Lung microvascular endothelial cell (primary cell): Measurements from ENCODE around the gene PDE4D. TPM values are rescaled to one million over a fixed set of nuclear protein-coding genes. Genes with fewer than 3 reads are reported as not detected.
"Not testable (repeated sequence)": the region's sequence is repeated elsewhere in the genome, so short reads cannot be mapped to it uniquely, and the experiment has no call there.

ENCODE experiments used
- DNase-seq, 2 donors: peaks; one replicate each; pipeline versions ENCODE4 v3.0.0 to v3.0.0-alpha.2; 2010; ENCODE audit warnings: low read depth in 2 of 2
- total RNA-seq: library from RNA; depleted of rRNA; stranded (reverse); fragments of >200 nt; gene quantifications from 2 replicates; pipeline ENCODE4 v1.2.1, GENCODE V29; 2014

The PDE4D gene
- total RNA-seq, 1 donor from 2014 or later: 23.8 TPM

DNA sequence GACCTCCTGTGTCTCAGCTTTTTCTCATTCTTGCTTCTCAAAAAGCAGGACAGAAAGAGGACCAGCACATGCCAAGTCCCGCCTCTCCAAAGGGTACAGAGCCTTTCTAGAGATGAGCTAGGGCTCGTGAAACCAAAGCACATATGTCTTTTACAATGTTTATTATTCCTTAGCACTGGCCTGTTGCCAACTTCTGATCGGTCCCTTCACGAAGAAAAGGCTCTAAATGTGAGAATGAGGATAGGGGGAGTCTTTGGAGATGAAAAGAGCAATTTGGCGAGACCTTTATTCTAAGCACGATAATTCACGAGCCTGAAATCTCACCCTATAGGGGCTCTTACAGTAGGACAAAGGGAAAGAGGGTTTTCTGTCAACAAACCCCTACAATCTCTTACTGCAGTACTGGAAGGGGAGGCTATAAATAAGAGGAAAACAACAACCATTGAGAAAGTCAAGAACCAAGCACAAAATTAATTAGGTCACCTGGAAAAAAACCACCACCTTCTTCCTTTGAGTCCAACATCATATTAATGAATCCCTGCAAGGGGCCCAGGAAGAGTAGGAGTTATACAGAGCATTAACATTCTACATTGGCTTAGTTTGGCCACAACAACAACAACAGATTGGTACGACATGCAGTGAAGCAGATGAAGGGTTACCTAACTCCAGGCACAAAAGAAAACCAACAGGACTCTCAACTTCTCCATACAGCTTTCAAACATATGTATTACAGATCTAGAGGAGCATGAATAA, 309.5 kb downstream of the PDE4D start:
- DNase-seq: no peak

DNA sequence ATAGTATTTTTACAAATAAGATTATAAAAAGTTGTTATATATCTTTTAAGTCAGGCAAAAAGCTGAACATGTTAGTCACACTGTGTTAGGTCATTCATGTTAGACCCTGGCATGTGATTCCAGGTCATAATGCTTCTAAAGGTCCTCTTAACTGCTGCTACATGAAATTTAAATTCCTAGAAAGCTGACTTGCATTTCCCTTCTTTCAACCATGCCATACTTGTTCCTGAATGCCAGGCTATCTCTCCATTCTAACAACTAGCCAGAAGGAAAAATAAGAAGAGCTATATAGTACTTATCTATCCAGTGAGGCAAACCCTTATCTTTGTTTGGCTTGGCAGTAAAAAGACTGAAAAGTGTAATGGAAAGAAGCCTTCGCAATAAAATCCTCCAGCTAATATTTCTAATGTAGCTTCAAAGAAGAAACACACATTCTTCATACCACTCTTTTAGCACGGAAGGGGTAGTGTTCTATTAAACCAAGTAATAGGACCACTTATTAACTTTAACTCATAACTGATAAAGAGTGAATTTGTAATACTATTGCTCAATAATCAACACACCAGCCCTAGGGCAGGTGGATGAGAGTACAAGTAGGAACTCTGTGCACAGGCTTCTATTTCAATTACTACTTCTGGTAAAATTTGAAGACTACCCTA, 310.2 kb downstream of the PDE4D start:
- no peak for DNase-seq

DNA sequence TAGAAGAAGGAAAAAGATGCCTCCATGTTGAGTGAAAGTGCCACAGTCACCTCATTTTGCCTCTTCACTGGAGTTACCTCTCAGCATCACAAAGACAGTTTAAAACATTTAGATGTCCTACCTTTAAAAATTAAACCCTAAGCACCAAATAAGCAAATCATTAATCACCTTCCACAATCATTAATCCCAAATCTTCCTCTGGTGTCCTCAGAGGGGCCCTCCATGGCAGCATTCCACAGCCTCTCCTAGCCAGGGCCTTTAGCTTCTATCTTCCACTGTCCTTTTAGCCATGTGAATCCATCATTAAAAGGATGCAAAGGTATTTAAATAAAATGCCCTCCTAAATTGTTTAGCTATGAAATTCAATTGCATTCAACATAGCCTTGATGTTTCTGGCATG, 310.8 kb downstream of the PDE4D start:
- DNase-seq: no peak

DNA sequence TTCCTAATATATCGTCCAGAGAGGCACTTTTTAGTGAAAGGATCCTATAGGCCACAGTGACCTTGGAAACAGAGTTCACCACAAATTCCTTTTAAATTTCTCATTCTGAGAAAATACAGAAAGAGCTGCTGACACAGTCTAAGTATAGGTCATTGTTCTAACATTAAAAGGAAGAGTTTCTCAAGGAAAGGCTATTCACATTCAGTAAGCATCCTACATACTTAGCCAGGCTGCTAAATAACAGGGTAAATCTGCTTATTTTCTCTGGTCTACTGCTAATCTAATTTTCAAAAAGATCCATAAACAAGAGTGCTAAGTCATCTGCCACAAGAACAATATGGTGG, 313.7 kb downstream of the PDE4D start:
- no peak for DNase-seq

DNA sequence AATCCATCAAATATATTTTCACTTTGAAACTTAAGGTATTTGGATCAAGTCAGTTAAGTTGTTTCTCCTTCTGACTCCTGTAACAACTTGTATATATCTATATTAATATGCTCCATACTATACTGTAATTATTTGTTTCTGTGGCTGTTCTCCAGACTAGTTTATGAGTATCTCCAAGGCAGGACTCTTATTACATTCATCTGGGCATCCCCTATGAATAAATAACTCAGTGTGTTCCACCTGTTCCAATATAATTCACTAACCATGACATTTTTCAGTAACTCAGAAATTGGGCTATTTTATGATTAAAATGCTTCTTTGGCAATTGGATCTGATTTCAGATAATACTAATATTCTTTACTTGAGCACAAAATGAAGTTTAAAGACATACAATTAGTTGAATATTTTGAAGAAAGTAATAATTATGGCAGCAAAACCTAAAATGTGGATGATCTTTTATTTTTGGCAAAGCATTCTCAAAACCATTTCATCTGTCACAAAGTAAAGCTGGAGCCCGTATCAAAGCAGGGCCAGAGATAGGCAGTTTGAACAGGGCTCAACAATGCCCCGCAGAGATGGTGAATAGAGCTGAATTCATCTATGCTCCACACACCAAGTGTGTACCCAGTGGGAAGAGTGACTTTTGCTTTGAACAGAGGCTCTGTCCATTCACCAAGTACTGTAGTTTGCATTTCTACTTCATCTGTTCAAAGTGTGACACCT, 314.3 kb downstream of the PDE4D start:
- no peak for DNase-seq

DNA sequence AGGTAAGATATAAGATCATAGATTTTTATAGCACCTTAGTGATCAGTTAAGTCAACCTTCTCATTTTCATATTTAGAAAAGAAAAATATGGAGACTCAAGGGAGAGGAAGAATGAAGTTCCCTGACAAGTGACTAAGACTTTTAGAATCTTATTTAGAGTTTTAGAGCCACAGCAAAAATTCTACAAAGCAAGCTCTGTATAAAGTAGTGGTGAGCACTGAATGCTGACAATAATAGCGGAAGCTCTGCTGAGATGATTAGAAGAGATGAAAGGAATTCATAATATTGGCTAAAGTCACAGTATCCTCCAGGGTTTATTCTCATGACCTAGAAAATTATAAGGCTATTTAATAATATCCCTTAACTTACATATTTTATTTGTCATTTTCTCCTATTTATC, 316.0 kb downstream of the PDE4D start:
- DNase-seq: no peak

DNA sequence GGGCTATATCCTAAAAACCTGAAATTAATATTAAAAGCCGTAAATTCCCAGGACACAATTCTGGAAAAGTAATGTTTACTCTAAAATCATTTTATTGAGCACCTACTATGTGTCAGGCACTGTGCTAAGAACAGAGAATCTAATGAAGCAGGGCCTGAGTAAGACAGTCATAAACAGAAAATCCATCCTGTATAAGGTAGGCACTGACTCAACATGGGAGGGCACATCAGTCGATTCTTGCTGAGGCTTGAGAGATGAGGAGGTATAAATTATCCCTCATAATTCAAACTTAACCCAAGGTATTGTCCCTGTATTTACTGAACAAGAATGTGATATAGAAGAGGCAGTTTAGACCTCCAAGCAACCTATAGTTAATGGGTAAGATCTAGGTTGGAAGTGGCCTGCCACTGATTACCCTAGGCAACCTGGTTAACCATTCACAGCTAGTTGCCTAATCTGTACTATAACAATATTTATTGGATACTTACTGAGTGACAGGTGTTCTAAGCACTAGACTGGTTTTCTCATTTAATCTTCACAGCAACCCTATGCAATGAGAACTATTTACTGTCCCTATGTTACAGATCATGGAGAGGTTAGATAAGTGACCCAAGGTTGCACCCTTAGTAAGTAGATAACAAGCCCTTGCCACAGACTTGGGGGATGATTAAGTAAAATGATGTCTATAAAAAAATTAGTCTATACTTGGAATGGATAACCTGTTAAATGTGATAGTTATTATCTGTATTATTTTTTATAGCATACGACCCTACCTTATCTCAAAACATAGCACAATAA, 317.7 kb downstream of the PDE4D start:
- DNase-seq: no peak

DNA sequence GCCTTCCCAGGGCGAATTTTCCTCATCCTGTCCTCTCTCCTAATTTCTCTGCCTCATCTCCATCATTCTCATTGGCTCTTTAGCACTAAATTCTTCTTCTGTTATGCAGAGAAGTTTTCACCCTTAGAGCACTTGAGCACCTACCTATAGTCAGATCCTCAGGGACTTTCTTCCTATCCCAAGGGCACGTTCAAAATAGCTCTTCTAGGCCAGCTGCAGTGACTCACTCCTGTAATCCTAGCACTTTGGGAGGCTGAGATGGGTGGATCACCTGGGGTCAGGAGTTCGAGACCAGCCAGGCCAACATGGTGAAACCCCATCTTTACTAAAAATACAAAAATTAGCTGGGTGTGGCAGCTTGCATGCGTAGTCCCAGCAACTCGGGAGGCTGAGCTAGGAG, 320.0 kb downstream of the PDE4D start:
- DNase-seq: not testable (repeated sequence)

DNA sequence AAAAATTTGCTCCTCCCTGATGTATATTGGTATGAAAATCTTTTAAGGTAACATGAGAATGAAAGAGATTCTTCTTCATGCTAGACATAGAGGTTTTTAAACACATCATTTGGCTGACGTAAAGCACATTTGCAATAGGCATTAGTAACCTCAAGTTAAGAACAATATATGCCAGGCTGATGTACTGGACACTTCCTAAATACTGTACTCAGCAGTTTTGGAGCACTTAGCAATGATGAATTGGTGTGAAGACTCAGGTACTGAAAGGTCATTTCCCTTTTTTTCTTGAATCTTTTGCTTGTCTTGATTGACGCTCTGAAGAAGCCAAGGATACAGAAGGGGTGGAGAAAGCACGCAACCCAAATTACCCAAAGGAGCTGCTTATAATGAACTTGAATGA, 322.5 kb downstream of the PDE4D start:
- no peak for DNase-seq

DNA sequence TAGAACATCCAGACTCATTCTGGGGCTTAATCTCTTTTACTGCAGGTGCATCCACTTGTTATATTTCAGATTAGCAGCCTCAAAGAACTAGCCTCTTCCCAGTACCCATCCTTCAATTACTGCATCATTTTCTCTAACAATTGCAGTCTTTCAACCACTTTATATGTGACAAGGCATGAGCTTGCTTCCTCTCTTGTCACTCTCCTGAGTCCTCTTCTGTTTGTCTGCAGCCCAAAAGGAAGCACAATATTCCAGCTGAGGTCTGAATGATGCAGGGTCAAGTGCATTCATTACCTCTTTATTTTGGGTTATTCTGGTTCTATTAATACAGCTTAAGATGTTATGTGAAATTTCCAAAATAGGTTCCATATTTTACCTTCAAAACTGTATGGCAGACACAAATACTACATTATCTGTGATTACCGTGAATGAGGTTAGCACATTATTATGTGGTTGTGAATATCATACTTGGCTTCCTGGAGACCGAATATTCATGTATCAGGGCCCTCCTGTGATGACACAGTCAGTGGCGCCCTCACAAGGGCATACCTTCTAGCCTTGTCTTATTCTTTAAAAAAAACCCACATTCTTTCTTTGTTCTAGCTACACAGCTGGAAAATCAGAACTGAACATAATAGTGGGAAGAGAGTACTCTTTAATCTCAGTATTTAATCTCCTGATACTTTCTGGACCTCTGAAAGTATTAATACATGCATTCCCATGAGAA, 323.8 kb downstream of the PDE4D start:
- DNase-seq: no peak

DNA sequence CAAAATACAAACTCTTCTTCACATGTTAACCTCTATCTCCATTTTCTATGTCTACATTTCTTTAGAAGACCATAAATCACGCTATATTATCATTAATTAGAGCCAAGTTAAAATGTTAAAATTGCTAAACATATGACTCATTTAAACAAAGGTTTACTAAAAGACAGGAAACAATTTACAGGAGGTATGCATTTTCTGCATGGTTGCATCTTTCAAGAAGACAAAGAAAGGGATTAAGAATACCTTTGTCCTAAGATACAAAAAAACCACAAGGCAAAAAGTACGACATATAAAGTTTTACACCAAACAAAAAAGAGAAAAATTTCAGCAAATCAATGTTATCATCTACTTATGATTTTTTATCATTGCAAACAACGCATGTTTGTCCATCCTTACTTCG, 324.4 kb downstream of the PDE4D start:
- no peak for DNase-seq

DNA sequence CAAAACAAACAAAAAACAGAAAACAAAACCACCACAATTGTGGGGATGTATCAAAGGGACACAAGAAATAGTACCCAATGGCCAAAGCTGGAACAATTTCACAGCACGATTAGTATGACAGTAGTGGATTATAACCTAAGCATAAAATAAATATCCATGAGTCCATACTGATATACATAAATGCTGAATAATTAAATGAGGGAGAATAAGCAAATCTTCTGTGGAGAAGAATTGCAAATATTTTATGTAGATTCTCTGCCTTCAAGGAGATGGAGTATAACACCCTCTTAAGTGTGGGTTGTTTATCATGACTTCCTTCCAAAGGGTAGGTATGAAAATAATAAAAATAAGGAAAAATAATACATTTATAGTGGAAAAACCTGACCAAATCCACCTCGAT, 325.4 kb downstream of the PDE4D start:
- DNase-seq: no peak

DNA sequence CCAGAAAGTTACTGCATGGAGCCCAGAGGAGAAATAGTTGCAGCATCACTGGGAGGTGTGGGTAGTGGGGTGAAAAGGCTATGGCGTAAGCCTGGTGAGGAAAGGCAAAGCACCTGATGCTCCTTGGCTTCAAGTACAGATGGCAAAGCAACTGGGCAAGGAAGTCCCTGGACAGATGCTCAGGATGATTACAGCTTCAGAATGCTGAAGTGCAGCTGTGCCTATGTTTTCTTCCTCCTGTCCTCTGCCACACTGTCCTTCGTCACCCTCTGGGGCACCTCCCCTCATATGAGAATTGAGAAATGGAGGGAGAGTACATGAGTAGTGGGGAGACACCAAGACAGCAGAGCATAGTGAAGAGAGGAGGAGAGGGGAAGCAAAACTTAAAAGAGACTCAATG, 328.0 kb downstream of the PDE4D start:
- peak in 1 of 2 donors; percentile 29 for DNase-seq

DNA sequence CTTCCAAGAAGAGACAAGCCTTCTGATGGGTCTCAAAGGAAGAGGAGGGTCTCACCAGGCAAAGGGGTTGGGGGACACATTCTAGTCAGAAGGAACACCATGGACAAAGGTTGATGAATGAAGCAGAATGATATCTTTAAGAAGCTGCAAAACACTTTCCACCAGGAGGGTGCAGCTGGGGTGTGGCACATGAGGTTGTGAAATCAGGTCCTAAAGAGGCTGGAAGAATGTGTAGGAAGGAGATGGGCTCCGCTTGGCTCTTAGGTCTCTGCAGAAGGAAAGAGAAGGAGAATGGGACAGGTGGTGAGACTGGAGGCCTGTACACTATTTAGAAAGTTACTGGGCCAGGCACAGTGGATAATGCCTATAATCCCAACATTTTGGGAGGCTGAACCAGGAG, 328.6 kb downstream of the PDE4D start:
- DNase-seq: no peak

DNA sequence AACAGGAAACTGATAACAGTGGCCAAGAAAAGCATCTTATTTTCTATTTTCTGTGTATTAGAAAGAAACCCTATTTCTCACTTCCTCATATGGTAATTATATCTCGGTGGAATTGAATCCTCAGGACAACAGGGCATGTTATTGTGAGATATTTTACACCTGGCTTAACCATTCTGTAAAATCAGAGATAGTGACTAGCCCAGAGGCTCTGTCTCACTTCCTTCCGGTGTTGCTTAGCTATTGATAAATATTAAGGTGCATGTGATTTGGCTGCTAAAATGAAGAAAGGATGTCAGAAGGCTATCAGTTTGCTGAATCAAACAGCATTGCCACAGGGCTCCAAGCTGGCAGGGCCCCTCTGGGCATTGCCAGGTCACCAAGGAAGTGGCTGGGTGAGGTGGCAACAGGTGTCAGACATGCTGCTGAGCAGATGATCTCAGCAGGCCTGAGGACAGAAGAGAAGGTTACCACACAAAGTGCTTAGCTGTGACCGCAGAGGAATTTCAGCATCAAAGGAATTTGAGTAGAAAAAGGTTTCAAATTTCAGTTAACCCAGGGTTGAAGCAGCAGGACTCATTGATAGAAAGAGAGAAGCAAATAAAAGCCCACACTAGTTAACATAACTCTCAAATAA, 330.7 kb downstream of the PDE4D start:
- peak; percentile 85 to 86 for DNase-seq

DNA sequence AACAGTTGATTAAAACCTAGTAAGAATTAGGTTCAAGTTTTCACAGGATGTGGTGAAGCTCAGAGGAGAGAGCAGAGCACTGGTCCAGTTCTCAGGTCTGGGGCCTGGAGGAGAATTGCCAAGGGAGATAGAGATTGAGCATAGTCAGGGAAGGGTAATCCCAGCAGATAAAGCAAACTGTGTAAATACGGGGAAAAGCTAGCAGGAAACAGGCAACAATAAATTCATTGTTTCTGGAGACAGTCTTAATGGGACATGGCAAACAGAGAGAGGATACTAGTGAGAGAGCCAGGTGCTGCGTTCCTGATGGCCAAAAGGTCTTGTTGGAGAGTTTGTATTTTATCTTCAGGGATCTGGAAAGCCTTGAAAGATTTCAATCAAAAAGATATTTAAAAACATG, 333.0 kb downstream of the PDE4D start:
- DNase-seq: peak in 1 of 2 donors; percentile 39

DNA sequence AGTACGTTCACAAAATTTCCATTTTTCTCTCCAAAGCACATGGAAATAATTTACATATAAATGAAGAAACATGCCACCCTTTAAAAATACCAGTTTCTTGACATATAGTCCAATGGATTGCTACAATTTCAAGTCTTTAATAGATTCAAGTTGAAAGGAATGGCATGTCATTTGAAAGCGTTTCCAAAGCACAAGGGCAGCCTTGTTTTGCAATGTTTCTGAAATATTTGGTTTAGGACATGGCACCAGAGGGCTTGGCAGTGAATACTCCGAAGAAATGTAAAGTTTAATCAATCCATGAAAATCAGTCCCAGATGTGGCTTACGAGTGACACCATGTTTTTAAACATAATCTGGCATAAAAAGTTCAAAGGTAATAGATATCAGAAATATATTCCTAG, 333.7 kb downstream of the PDE4D start:
- no peak for DNase-seq

DNA sequence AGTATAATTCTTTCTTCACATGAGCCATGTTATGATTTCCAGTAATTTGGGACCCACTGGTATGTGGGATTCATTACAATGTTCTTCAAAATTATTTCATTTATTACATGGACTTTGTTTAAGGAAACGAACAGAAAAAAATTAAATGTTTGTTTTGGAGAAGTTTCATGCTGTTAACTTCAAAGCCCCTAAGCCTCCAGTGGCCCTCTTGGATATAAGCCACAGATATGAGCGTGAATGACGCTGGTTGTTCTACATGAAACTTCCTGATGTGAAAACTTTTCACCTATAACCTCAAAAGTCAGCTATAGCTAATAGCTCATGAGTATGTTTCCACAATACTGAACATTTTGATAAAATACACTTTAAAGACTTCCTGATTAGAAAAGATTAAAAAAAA, 334.2 kb downstream of the PDE4D start:
- DNase-seq: peak; percentile 66 to 93

DNA sequence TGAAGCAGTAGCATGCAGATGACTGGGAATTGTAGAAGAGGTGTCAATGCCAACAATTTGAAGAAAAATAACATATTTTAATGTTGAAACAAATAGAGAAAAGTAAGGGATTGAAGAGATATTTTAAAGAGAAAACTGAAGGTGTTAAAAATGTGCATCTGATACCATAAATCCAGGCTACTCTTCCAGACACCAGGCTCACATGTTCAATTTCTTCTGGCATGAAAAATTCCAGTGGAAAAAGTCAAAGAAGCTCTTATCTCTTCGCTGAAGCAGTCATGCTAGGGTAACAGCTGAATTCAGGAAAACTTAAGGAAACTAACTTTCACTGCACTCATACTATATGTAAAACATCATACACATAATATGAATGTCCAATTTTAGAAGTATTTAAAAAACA, 335.0 kb downstream of the PDE4D start:
- DNase-seq: no peak

DNA sequence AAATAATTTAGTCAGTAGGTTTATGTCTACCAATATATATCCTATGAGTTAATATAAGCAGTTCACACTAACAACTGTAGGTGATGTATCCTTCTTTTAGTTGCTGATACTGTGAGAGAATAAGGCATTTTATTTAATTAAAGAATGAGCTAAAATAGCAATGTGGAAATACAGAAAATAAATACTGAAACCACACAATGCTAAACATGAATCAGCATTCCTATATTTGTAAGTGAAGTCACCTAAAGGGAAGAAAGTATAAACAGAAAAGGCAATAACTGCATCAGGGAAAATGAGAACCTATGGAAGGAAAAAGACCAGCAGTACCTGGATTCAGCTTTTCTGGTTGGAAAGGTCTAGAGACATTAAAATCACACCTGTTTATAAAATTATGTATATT, 336.0 kb downstream of the PDE4D start:
- no peak for DNase-seq

DNA sequence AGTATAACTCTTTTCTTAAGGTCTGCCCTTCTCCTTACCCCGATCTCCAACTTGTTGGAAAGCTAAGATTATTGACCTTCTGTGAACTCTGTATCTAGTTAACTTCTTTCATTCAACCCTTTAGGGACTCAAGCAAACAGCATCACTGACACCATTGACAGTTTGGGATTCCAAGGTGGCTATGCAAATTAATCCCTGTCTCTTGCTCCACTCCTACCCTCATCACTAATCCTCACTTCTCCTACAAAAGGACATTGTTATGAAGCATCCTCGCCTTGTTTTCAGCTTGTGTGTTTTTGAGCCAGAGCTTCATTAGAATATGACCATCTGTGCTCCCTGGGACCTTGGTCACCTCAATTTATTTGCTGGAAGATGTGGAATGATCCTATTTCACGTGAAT, 337.9 kb downstream of the PDE4D start:
- no peak for DNase-seq
